DND-41 (cell line): ENCODE data around the gene MSI2.

Experiments
- ATAC-seq: fragments of 200-7000 bp; cut with Tn5 transposase; 3 replicates; pipeline ENCODE4 v1.9.1; 2021; ENCODE audit warnings: low read depth; ENCODE audit not compliant: insufficient read depth
- DNase-seq: peaks from one replicate; pipeline ENCODE4 v3.0.0-alpha.2; 2020
- H2AFZ ChIP-seq: 2 replicates; pipeline ENCODE4 v1.6.0; 2012; ENCODE audit warnings: low read depth, low read length
- H3K27ac ChIP-seq: 2 replicates; pipeline ENCODE4 v1.5.1; 2012; ENCODE audit warnings: low read length, inconsistent platforms
- H3K27me3 ChIP-seq: fragments of 200-600 bp; sonication (generic); 2 replicates; pipeline ENCODE4 v1.6.0; 2012; ENCODE audit warnings: low read length, mild to moderate bottlenecking, inconsistent platforms; ENCODE audit not compliant: insufficient read depth, poor library complexity
- H3K36me3 ChIP-seq: 2 replicates; pipeline ENCODE4 v1.5.1; 2012; ENCODE audit warnings: low read length, inconsistent platforms; ENCODE audit not compliant: insufficient read depth
- H3K4me1 ChIP-seq: 2 replicates; pipeline ENCODE4 v1.5.1; 2012; ENCODE audit warnings: mild to moderate bottlenecking, low read length; ENCODE audit not compliant: insufficient read depth
- H3K4me2 ChIP-seq: 2 replicates; pipeline ENCODE4 v1.6.0; 2012; ENCODE audit warnings: mild to moderate bottlenecking, moderate library complexity, low read length, inconsistent platforms; ENCODE audit not compliant: insufficient read depth
- H3K4me3 ChIP-seq, 2 experiments: fragments of 200-600 bp in 1 of 2; shearing (Covaris generic) in 1 of 2; 2 replicates each; pipeline ENCODE4 v1.5.1; 2012 to 2016; ENCODE audit warnings: inconsistent platforms in 2 of 2, low read length in 2 of 2, mild to moderate bottlenecking in 2 of 2, low read depth in 1 of 2, moderate library complexity in 1 of 2
- H3K79me2 ChIP-seq: 2 replicates; pipeline ENCODE4 v1.6.0; 2012; ENCODE audit warnings: low read length, inconsistent platforms; ENCODE audit not compliant: insufficient read depth
- H3K9ac ChIP-seq: 2 replicates; pipeline ENCODE4 v1.6.0; 2012; ENCODE audit warnings: low read depth, mild to moderate bottlenecking, inconsistent platforms, low read length, moderate library complexity
- H3K9me3 ChIP-seq: 2 replicates; pipeline ENCODE4 v1.5.1; 2012; ENCODE audit warnings: low read length, moderate library complexity, mild to moderate bottlenecking, inconsistent platforms; ENCODE audit not compliant: insufficient read depth, severe bottlenecking
- H4K20me1 ChIP-seq: 2 replicates; pipeline ENCODE4 v1.6.0; 2012; ENCODE audit warnings: low read length; ENCODE audit not compliant: insufficient read depth
- EZH2 ChIP-seq: IDR thresholded peaks from 3 replicates; pipeline ENCODE4 v1.6.1; 2012; ENCODE audit warnings: borderline replicate concordance, low read depth, mild to moderate bottlenecking, moderate library complexity, low read length, inconsistent platforms; ENCODE audit not compliant: severe bottlenecking
- TF ChIP-seq, protein P1 (sequence below): IDR thresholded peaks from 2 replicates; pipeline ENCODE4 v1.5.1; 2012; ENCODE audit warnings: borderline replicate concordance, low read length, moderate library complexity, mild to moderate bottlenecking; ENCODE audit not compliant: poor library complexity, severe bottlenecking; ENCODE audit errors: extremely low read depth

MSI2 gene

DNA sequence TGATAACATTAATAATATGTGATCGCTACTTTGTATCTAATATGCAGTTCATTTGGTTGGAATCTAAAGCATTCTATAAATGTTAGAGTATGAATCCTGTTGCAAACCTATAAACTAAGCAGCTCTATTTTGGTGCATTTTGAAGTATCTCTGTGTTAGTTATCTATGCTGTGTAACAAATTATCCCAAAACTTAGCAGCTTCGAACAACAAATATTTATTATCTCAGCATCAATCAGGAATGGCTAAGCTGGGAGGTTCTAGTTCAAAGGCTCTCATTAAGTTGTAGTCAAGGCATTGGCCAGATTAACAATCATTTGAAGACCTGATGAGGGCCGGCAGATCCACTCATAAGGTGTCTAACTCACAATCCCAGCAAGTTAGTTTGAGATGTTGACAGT lies 10.1 kb upstream of the MSI2 start:
- TF ChIP-seq EZH2, result no peak
- TF ChIP-seq, protein P1, sequence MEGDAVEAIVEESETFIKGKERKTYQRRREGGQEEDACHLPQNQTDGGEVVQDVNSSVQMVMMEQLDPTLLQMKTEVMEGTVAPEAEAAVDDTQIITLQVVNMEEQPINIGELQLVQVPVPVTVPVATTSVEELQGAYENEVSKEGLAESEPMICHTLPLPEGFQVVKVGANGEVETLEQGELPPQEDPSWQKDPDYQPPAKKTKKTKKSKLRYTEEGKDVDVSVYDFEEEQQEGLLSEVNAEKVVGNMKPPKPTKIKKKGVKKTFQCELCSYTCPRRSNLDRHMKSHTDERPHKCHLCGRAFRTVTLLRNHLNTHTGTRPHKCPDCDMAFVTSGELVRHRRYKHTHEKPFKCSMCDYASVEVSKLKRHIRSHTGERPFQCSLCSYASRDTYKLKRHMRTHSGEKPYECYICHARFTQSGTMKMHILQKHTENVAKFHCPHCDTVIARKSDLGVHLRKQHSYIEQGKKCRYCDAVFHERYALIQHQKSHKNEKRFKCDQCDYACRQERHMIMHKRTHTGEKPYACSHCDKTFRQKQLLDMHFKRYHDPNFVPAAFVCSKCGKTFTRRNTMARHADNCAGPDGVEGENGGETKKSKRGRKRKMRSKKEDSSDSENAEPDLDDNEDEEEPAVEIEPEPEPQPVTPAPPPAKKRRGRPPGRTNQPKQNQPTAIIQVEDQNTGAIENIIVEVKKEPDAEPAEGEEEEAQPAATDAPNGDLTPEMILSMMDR, result no peak
- Histone ChIP-seq H3K36me3 (no peaks in the 10 kb centered on the region), H3K27me3 (no peaks in the 10 kb centered on the region), H3K4me2 (no peak overlapping the region), H3K27ac (no peak overlapping the region), H3K9ac (no peak overlapping the region), H3K9me3 (peaks cover 20% of the 10 kb centered on the region), H4K20me1 (no peaks in the 10 kb centered on the region), H3K4me1 (peaks cover 24% of the 10 kb centered on the region), H3K79me2 (peaks cover 7% of the 10 kb centered on the region; the same call in 1 of the 2 replicates), H2AFZ (no peak overlapping the region), H3K4me3 (no peak overlapping the region)
- ATAC-seq, result no peak
- DNase-seq, result no peak

DNA sequence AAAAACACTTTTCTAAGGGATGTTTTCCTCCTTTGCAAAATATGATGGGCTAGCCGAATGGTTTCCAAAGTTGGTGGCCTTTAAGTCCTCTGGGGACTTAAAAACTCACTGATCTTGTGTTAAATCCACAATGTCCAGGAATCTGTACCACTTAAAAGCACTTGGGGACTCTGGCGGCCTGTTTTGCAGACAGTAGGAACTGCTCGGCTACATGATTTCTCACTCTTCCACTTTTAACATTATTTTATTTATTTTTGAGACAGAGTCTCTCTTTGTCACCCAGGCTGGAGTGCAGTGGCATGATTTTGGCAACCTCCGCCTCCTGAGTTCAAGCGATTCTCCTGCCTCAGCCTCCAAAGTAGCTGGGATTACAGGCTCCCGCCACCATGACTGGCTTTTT lies 9.1 kb upstream of the MSI2 start:
- H3K27ac ChIP-seq, result no peak overlapping the region
- H3K9me3 ChIP-seq, result peaks cover 23% of the 10 kb centered on the region
- H3K4me1 ChIP-seq, result peaks cover 23% of the 10 kb centered on the region
- no peaks in the 10 kb centered on the region for H4K20me1 ChIP-seq
- TF ChIP-seq EZH2, result no peak
- TF ChIP-seq, protein P1, result no peak
- no peak overlapping the region for H3K4me3 ChIP-seq
- H2AFZ ChIP-seq, result no peak overlapping the region
- DNase-seq, result no peak
- no peak overlapping the region for H3K9ac ChIP-seq
- H3K36me3 ChIP-seq, result no peaks in the 10 kb centered on the region
- peaks cover 7% of the 10 kb centered on the region; the same call in 1 of the 2 replicates for H3K79me2 ChIP-seq
- no peak for ATAC-seq
- H3K27me3 ChIP-seq, result no peaks in the 10 kb centered on the region
- no peak overlapping the region for H3K4me2 ChIP-seq

DNA sequence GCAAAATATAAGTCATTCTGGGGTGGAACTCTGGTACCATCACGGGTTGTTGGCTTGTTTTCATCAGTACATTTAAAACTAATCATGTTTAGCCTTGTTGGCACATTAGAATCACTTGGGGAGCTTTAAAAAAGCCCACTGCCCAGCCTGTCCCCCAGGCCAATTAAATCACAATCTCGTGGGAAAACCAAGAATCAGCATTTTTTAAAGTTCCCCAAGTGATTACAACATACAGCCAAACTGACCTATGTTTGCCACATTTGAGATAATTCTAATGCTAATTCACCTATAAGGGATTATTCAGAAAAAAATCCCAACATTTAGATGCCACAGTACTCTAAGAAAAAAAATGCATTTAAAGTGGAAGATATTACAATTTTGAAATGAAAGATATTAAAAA lies 8.4 kb upstream of the MSI2 start:
- Histone ChIP-seq H2AFZ (no peak overlapping the region), H3K4me1 (peaks cover 16% of the 10 kb centered on the region), H3K27me3 (no peaks in the 10 kb centered on the region), H3K79me2 (peaks cover 7% of the 10 kb centered on the region; the same call in 1 of the 2 replicates), H3K9ac (no peak overlapping the region), H4K20me1 (no peaks in the 10 kb centered on the region), H3K4me3 (no peak overlapping the region), H3K27ac (no peak overlapping the region), H3K9me3 (peaks cover 23% of the 10 kb centered on the region), H3K36me3 (no peaks in the 10 kb centered on the region), H3K4me2 (no peak overlapping the region)
- no peak for ATAC-seq
- TF ChIP-seq, protein P1, result no peak
- TF ChIP-seq EZH2, result no peak
- no peak for DNase-seq

DNA sequence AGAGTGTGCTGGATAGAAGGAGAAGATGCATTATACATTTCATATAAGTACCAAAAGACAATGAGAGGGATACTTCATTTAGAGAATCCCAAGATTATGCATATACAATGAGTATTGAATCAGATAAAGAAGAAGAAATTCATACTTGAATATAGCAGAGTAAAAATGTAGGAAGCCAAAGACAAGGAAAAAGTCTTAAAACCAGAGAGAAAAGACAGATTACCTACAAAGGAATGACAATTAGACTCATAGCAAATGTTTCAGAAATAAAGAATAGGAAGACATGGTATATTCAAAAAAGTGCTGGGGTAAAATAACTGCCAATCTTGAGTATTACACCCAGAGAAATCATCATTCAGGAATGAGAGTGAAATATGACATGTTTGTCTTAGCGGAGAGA lies 6.8 kb upstream of the MSI2 start:
- H4K20me1 ChIP-seq, result no peaks in the 10 kb centered on the region
- H3K4me3 ChIP-seq, result no peak overlapping the region
- DNase-seq (no peak), ATAC-seq (no peak)
- no peaks in the 10 kb centered on the region for H3K36me3 ChIP-seq
- H3K27me3 ChIP-seq, result no peaks in the 10 kb centered on the region
- no peak overlapping the region for H3K27ac ChIP-seq
- no peak overlapping the region for H2AFZ ChIP-seq
- H3K4me1 ChIP-seq, result no peaks in the 10 kb centered on the region
- TF ChIP-seq, protein P1, result no peak
- no peak for TF ChIP-seq EZH2
- peaks cover 23% of the 10 kb centered on the region for H3K9me3 ChIP-seq
- H3K9ac ChIP-seq, result no peak overlapping the region
- no peak overlapping the region for H3K4me2 ChIP-seq
- no peaks in the 10 kb centered on the region for H3K79me2 ChIP-seq
